HTR-8/SVneo (cell line): ENCODE results near the gene TEKT4.
"Not testable (repeated sequence)": the region's sequence is repeated elsewhere in the genome, so short reads cannot be mapped to it uniquely, and the experiment has no call there.

Experiments
- DNase-seq: peaks from one replicate; pipeline ENCODE4 v3.0.0; 2011; ENCODE audit warnings: low spot score, mixed read lengths; ENCODE audit not compliant: insufficient read length
- FAIRE-seq: peaks from 2 replicates; lab custom pipeline; 2011; peaks lifted over from hg19 to GRCh38; lab: Jason Lieb, UNC

The TEKT4 gene

DNA sequence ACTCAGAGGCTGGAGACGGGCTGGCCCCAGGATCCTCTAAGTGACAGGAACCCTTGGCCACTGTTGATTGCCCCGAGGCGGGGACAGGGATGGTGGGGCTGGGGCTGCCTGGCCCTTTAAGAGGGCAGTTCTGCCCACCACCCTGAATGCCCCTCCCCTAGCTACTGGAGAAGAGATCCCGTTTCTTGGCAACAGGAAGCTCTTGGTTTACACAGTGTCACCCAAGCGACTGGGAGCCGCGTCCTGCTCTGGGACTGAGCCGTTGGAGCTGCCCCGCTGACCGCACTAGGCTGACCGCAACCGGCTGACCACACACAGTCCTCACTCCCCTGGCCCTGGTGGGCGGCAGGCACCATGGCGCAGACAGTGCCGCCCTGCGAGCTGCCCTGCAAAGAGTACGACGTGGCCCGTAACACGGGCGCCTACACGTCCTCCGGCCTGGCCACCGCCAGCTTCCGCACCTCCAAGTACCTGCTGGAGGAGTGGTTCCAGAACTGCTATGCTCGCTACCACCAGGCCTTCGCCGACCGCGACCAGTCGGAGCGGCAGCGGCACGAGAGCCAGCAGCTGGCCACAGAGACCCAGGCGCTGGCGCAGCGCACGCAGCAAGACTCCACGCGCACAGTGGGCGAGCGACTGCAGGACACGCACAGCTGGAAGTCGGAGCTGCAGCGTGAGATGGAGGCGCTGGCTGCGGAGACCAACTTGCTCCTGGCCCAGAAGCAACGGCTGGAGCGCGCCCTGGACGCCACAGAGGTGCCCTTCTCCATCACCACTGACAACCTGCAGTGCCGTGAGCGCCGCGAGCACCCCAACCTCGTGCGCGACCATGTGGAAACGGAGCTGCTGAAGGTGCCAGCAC is at the start of gene TEKT4:
Gene TEKT4, plus strand, starts transcription at position 205 of the 862 bp plus-strand sequence. Its CDS starts 150 bp downstream, at position 355.
- peak; percentile 69 for FAIRE-seq
- DNase-seq, result no peak

DNA sequence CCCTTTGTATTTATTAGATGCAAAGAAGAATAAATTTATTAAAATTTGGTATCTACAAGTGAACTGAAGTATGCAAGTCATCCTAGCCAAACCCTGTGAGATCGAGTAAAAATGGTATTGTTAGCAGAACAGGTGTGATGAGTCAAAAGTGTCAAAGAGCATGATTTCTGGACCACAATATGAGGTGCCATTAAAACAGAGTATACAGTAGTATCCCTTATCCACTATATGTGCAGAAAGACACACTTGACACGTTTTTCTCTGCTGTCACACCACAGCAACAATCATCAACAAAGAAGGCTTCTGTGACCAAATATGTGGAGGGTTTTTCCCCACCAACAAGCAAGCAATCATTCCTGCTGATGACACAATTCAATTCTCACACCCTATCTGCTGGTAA is 32.0 kb upstream of the TEKT4 start:
- FAIRE-seq, DNase-seq: not testable (repeated sequence)

DNA sequence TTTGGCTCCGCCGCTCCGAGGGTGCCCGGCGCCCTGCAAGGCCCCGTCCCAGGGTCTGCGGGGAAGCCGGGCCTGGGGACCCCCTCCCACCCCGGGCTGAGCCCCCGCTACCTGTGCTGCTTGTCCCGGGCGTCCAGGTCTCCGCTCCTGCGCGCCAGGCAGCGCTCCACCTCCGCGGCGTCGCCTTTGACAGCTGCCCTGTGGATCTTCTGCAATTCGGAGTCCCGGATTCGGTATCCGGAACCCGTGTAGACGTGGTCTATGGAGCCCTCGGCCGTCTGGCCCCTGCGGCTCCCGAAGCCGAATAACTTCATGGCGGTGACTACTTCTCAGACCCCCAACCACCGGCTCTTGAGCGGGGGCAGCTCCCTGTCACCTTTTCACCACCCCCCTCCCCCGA is 14.4 kb upstream of the TEKT4 start:
- not testable (repeated sequence) for FAIRE-seq, DNase-seq

DNA sequence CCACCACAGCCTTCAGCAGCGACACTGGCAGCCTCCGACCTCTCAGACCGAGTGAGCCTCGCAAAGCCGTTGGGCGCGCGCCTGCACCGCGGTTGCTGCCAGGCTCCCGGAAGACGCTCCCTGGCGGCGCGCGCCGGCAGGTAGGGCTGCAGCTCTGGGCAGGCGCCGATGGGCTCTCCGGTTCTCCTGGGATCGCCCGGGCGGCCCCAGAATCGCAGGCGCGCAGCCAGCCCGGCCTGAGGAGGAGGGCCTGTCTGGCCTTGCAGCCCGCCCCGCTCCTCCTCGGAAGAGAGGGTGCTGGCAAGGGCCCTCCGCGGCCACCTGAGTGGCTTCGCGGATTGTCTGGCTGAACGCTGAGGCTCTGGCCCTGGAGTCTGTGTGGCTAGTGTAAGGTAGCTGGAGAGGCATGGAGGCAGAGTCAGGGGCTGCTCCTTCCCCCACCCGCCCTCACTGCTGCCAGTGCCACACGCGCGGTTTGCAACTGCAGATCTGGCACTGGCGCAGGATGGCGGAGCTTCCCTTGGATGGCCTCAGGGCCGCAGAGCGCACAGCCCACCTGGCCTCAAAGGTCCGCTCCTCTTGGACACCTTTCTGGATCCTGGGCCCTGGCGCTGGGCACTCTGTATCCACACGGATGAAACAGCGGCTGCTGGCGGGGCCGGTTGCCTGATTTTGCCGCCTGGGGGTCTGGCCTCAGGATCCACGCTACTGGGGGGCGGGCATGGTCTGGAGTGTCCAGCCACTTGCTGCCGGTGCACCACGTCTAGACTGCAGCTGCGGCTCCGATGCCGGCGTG is 13.7 kb upstream of the TEKT4 start:
- FAIRE-seq, DNase-seq: not testable (repeated sequence)

GRCh38 chr2:94858163-94858888 is 12.9 kb upstream of the TEKT4 start:
- not testable (repeated sequence) for FAIRE-seq, DNase-seq

GRCh38 chr2:94861308-94862152 is 9.7 kb upstream of the TEKT4 start:
- DNase-seq (no peak), FAIRE-seq (peak; percentile 26)

DNA sequence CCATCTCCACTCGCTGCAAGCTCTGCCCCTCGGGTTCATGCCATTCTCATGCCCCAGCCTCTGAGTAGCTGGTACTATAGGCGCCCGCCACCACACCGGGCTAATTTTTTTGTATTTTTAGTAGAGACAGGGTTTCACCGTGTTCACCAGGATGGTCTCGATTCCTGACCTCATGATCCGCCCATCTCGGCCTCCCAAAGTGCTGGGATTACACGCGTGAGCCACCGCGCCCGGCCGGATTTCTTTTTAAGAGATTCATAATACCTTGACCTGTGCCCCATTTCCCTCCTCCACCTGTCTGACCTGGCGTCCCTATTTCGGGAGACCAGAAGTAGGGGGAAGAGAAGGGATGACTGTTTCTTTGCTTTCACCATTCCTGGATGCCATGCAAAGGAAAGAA is 8.3 kb upstream of the TEKT4 start:
- FAIRE-seq, result not testable (repeated sequence)

GRCh38 chr2:94869131-94869530 is 2.1 kb upstream of the TEKT4 start:
- FAIRE-seq, result no peak
- DNase-seq, result no peak

More for the DNA sequence above, 8.3 kb upstream of the TEKT4 start:
- not testable (repeated sequence) for DNase-seq

DNA sequence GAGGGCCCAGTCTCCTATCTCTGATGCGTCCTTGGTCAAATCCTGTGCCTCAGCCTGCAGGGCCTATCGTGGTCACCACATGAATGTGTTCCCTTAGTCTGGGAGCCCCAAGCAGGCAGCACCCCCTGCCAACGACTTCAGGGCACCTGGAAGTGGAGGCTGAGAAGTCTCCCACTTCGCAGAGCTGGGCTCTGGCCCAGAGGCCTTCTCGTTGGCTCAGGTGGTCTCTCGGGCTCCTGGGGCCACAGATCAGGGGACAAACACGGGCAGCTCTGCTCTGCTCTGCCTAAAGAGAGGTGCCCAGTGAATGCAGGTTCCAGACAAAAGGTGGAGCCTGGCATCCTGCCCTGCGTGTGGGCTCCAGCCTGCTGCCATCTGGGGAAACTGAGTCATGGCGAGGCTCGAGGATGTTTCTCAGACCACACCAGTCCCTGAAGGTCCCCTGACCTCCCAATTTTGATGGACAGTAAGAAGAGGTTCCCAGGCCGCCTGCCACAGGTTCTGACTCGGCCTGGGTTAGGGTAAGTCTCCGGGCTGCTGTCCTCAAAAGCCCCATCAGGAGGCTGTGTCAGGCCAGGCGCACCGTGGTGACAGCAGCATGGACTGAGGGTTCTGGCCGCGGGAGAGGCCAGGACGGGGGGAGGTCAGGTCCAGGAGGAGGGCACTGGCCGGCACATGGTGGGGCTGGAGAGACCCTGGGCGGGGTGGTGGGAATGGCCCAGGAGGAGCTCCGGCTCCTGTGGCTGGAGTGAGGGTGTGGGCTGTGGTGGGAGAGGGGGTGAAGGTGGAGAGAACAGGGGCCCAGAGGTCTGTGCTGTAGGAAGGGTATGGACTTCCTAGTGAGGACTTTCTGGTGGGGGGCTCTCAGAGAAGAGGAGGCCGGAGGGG is 1.4 kb upstream of the TEKT4 start:
- no peak for FAIRE-seq
- no peak for DNase-seq

- FAIRE-seq (no peak), DNase-seq (no peak)
Observed at GRCh38 chr2:94870440-94871225, 597 bp upstream of the TEKT4 start.

DNA sequence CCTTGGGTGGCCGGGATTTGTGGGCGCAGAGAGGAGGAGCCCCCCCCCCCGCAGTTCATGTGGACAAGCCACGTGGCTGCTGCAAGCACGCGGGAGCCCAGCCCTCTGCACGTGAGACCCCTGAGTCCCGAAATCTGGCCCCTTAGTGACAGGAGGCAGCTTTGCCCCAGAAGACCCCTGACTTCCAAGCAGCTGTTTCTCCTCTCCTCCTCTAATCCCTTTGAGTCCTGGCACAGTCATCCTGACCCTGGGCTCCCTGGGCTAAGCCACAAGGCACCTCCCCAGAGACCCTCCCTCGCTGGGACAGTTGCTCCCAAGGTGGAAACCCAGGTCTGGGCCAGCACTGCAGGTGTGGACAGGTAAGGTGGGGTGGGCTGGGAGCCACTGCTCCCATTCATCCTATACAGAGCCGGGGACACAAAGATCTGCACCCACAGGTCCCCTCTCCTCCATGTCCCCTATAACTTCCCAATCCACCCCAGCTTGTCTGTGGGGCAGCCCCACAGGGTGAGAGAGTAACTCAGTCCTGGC is 923 bp downstream of the TEKT4 start:
- DNase-seq (no peak), FAIRE-seq (no peak)

DNA sequence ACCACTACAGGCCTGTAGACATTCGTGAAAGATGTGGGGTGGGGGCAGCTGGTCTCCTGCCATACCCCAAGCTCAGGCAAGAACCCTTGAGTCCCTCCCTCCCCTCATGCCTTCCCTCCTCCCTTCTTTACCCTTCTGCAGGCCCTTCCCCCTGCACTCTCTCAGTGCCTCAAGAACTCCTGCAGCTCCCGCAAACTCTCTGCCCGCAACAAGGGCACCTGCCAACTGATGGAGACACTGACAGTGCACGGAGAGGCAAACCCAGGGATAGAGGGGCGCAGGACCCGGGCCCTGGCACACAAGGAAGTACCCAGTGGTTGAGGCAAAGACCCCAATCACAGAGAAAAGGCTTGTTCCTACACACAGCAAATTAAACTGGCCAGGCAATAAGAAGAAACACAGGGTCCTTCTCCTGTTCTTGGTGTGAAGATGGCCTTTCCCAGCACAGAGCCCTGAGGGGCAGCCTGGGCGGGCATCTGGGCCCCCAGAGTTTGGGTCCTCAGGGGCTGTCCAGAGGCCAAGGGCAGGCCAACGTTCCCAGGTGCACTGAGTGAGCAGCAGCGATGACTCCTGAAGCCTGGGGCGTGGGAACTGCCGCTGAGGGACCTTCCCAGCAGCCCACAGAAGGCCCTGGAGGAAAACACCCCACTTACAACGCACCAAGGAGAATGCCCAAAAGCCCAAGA is 1.6 kb downstream of the TEKT4 start:
- no peak for DNase-seq
- FAIRE-seq, result no peak

- no peak for DNase-seq
Observed at GRCh38 chr2:94873362-94874276, 2.4 kb downstream of the TEKT4 start.

DNA sequence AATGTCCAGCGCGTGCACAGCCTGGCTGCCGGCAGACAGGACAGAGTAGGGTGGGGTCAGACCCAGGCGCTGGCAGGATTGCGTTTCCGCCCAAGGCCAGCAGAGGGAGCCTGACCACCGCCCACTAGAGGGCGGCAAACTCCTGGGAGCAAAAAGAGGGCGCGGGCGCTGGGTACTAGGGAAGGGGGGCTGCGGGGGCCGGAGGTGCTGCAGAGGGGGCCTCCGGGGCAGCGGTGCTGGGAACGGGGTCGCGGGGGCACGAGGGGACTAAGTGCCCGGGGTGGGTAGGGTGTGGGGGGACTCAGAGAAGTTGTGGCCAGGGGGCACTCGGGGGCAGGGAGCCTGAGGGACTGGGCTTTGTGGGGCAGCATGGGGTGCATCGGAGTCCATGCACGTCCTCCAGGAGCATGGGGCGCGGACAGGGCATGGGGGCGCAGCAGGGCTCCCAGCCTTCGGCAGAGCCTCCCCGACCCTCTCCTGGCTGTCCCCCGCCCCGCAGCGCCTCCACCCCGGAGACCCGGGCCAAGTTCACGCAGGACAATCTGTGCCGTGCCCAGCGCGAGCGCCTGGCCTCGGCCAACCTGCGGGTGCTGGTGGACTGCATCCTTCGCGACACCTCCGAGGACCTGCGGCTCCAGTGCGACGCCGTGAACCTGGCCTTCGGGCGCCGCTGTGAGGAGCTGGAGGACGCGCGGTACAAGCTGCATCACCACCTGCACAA is 3.2 kb downstream of the TEKT4 start:
- peak; percentile 16 for FAIRE-seq

More at GRCh38 chr2:94873362-94874276, 2.4 kb downstream of the TEKT4 start:
- FAIRE-seq, result peak; percentile 77

More for the DNA sequence above, 3.2 kb downstream of the TEKT4 start:
- DNase-seq, result peak; percentile 84
